ENCODE results near the gene PTEN.

DNA sequence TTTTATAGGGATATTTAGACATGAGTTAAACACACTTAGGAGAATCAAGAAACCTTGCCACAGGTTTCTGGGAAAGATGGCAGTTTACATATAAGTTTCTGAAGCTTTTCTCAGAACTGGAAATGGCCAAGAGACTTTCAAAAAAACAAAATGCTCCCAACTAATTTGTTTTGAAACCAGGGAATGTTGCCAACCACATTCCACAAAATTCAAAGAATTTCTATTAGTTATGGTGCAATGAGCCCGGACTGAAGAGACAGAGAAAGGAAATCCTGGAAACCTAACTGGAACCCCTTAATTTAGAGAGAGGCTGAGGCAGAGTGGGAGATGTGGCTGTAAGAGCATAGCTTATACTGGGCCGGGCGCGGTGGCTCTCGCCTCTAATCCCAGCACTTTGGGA is 128.5 kb downstream of the PTEN start:
- TF ChIP-seq, protein P1, sequence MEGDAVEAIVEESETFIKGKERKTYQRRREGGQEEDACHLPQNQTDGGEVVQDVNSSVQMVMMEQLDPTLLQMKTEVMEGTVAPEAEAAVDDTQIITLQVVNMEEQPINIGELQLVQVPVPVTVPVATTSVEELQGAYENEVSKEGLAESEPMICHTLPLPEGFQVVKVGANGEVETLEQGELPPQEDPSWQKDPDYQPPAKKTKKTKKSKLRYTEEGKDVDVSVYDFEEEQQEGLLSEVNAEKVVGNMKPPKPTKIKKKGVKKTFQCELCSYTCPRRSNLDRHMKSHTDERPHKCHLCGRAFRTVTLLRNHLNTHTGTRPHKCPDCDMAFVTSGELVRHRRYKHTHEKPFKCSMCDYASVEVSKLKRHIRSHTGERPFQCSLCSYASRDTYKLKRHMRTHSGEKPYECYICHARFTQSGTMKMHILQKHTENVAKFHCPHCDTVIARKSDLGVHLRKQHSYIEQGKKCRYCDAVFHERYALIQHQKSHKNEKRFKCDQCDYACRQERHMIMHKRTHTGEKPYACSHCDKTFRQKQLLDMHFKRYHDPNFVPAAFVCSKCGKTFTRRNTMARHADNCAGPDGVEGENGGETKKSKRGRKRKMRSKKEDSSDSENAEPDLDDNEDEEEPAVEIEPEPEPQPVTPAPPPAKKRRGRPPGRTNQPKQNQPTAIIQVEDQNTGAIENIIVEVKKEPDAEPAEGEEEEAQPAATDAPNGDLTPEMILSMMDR (IDR thresholded peaks at IDR 0.05; ENCODE audit: insufficient read depth, low read depth, low read length) = no peak
- TF ChIP-seq EZH2 (IDR thresholded peaks at IDR 0.05; ENCODE audit: insufficient read depth, low read length) = no peak
